Cerebellar nuclear complex (tissue), 1 donor: ENCODE data around the gene MAPK8IP3.

Source experiments
- DNase-seq, 2 experiments: peaks; one replicate each; lab custom pipeline; 2025; lab: John Stamatoyannopoulos, UW

Gene MAPK8IP3

DNA sequence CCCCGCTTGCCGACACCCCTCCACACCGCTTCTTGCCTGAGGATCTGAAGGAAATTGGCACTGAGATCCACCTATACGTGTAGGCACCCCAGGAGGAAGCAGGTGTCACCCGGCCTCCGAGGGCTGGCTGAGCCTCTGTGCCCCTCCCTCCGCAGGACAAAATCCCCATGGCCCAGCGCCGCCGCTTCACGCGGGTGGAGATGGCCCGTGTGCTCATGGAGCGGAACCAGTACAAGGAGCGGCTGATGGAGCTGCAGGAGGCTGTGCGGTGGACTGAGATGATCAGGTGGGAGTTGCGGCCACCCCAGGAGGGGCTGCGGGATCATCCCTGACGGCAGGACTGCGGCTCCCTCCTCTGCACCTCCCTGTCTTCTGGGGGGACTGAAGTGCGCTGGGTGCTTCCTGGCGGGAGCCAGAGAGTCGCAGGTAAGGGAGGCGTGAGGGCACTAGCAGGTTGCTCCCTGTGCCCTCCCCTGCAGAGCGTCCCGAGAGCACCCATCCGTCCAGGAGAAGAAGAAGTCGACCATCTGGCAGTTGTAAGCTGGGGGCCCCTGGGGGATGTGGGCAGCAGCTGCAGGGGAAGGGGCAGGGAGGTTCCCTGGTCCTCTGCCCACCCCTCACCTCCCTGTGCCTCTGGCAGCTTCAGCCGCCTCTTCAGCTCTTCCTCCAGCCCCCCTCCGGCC, 56.3 kb downstream of the MAPK8IP3 start:
- DNase-seq: no peak

DNA sequence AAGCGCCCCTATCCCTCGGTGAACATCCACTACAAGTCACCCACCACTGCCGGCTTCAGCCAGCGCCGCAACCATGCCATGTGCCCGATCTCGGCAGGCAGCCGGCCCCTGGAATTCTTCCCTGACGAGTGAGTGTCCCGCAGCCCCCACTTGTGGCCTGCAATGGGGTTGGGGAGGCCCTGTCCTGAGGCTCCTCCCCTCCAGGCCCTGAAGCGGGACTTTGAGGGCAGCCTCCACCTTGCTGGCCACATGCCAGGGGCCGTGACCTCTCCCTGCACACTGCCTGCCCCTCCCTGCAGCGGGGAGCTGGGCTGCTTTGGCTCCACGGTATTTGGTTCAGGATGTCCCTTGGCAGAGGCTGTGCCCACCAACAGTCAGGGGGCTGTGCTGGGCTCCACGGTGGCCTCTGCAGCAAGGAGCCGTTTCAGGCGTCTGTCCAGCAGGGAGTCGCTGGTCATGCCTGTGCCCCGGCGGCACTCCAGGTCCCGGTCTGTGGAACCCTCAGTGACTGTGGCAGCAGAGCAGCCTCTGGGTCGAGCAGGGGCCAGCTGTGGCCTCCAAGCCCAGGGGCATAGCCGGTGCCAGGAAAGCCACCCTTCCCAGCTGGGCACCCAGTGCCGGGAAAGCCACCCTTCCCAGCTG, 57.0 kb downstream of the MAPK8IP3 start:
- no peak for DNase-seq

DNA sequence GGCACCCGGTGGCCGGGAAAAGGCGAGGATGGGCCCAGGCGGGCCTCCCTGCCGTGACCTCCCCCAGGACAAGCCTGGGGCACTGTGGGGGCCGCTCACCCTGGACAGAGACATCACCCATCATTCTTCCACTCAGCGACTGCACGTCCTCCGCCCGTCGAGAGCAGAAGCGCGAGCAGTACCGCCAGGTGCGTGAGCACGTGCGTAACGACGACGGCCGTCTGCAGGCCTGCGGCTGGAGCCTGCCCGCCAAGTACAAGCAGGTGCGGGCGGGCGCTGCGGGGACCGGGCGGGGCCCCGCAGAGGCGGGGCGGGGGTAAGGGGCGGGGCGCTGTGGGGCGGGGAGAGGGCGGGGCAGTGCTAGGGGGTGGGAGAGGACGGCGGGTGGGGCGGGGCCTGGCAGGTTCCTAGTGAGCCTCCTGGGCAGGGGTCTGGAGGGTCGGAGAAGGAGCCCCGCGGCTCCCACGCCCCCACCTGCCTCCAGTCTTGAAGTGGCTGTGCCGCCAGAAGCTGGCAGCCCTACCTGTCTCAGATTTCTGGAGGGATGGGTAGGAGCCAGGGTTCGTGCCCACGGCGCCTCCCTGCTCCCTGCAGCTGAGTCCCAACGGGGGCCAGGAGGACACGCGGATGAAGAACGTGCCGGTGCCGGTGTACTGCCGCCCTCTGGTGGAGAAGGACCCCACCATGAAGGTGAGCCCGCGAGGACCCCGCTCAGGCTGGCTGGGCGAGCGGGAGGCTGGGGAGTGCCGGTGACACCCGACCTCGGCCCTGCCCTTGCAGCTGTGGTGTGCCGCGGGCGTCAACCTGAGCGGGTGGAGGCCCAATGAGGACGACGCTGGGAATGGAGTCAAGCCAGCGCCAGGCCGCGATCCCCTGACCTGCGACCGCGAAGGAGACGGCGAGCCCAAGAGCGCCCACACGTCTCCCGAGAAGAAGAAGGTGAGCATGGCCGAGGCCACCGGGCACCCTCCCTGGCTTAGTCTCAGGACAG, 57.8 kb downstream of the MAPK8IP3 start:
- no peak for DNase-seq

GRCh38 chr16:1764971-1765370, 59.0 kb downstream of the MAPK8IP3 start:
- DNase-seq: no peak

- DNase-seq: no peak
Measured at GRCh38 chr16:1765826-1766225, 59.8 kb downstream of the MAPK8IP3 start.

- DNase-seq: no peak
Measured at GRCh38 chr16:1766231-1766630, 60.2 kb downstream of the MAPK8IP3 start.

GRCh38 chr16:1766701-1767100, 60.7 kb downstream of the MAPK8IP3 start:
- no peak for DNase-seq

DNA sequence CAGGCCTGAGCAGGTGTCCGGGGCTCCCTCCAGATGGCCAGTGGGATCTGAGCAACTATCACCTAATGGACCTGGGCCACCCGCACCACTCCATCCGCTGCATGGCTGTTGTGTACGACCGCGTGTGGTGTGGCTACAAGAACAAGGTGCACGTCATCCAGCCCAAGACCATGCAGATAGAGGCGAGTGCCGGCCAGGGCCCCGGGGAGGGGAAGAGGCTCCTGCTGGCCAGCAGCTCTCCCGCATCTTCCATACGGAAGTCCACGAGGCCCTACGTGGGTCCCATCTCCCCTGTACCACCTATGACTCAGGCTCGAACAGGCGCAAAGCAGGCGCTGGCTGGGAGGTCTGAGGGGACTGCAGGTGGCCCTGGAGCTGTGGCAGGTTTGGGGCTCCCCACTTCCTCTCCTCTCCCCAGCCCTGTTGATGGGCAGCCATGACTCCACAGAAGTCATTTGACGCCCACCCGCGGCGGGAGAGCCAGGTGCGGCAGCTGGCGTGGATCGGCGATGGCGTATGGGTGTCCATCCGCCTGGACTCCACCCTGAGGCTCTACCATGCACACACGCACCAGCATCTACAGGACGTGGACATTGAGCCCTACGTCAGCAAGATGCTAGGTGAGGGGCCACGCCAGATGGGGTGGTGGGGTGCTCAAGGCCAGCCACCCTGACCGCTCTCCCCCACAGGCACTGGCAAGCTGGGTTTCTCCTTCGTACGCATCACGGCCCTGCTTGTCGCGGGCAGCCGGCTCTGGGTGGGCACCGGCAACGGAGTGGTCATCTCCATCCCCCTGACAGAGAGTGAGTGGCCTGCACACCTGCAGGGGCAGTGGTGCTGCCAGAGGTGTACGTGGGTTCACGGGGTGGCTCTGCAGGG, 61.4 kb downstream of the MAPK8IP3 start:
- no peak for DNase-seq

- no peak for DNase-seq
Measured at GRCh38 chr16:1768061-1768766, 62.2 kb downstream of the MAPK8IP3 start.

GRCh38 chr16:1768767-1769401, 62.9 kb downstream of the MAPK8IP3 start:
- DNase-seq: no peak

DNA sequence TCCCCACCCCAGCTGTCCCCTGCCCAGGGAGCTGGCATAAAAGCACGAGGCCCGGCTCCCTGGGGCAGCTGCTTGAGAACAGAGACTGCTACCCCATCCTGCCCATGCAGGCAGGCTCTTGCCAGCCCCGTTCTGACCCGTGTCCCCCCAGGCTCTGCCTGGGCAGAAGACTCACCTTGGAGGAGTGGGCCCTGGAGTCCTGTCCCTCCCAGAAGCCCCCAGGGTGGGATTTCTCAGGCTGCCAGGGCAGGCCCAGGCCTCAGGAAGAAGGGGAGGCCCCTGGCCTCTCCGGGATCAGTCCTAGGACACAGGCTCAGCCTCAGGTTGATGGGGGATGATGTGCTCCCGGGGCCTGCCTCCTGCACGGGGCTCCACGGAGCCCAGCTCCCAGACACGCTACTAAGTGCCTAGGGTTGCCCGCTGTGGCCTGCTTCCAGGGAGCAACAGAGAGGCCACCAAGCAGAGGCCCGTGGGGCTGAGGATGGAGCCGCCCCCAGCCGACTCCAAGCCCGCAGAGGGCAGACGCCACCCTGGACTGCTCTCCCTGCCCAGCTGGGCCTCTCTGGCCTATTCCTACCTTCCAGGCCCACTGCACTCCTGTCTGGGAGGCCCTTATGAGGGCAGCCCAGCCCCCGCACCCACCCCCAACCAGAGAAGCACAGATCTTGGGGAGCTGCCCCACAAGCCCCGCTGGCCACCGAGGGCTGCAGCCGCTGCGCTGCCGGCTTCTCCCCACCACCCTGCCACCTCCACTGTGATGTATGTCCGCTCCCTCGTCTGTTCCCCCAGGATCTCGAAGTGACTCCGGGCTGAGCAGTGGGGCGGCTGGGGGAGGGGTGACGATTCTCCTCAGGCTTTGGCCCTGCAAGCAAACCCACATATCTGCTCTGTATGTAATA, 63.7 kb downstream of the MAPK8IP3 start:
- DNase-seq: no peak

DNA sequence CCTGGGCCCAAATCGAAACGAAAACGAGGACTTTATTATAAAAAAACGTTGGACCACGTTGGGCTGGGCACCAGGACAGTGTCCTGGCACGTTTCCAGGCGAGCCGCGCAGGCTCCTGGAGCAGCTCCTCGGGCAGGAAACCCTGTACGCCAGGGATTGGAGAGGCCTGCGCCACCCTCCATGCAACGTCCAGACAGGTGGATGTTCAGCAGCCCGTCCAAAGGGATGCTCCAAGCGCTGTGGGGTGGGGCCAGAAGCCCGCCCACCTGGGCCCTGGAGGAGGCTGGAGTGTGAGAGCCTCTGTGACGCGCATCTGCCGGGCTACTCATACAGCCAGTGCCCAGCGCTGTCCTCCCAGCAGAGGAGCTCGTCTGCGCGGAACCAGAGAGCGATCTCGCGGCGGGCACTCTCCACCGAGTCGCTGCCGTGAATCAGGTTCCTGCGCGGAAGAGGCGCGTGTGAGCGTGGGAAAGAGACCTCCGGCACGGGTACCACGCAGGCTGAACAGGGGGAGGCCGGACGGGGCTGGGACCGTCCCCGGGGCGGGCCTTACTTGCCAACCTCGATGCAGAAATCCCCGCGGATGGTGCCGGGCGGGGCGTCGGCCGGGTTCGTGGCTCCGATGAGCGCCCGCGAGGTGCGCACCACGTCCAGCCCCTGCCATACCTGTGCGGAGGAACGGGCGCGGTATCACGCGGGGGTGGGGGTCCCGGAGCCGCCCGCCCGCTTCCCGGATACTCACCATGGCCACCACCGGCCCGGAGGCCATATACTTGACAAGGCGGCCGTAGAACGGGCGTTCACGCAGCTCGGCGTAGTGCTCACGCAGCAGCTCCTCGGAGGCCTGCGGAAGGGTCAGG, 64.6 kb downstream of the MAPK8IP3 start:
- no peak for DNase-seq

GRCh38 chr16:1771188-1771863, 65.3 kb downstream of the MAPK8IP3 start, which contains the start of gene NME3:
TSS of gene NME3 (minus strand) at chr16:1771543. CDS start at chr16:1771534, 9 bp downstream.
- no peak for DNase-seq

DNA sequence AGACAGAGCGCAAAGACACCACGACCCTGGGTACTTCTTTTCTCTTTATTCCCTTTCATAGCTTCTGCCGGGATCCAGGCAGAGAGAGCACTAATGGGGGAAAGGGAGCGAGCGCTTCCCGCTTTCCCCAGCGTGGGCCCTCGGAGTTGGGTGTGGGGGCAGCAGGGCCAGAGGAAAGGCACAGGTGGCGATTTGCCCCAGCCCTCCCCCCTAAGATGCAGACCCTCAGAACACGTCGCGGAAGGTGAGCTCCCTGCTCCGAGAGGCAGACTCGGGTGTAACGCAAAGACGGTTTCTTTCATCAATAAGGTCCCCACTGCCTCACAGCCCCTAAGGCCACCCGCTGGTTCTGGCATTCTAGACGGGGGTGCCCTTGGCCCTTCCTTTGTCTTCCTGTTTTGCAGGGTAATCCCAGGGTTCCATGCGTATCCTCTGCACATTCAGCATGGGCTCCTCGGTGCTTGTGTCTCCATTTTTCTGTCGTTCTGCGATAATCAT, 65.9 kb downstream of the MAPK8IP3 start:
- DNase-seq: no peak

DNA sequence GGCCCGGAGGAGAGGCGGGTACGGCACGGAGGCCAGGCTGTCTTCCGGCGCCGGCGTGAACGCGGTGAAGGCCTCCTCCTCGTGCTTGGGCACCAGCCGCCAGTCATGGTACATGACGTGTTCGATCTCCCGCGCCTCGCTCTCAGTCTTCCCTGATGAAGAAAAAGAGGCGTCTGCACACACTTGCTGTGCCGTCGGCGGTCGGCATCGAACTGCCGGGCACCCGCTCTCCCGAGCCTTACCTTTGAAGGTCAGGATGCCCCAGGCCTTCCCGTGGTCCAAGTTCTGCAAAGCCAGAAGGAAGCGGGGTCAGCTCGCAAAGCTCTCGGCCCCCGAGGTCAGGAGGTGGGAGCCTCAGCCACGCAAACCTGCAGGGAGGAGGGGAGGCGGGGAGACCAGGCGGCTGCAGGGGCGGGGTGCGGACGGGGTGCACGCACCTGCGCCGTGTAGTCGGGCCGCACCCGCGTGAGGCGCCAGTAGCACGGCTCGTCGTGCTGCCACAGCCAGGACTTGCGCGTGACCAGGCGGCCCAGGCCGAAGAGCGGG, 66.4 kb downstream of the MAPK8IP3 start, which contains the start of gene EME2:
Gene EME2 (plus strand): TSS at position 449 of the 546 bp plus-strand sequence. CDS start 418 bp downstream, outside the sequence.
- no peak for DNase-seq

DNA sequence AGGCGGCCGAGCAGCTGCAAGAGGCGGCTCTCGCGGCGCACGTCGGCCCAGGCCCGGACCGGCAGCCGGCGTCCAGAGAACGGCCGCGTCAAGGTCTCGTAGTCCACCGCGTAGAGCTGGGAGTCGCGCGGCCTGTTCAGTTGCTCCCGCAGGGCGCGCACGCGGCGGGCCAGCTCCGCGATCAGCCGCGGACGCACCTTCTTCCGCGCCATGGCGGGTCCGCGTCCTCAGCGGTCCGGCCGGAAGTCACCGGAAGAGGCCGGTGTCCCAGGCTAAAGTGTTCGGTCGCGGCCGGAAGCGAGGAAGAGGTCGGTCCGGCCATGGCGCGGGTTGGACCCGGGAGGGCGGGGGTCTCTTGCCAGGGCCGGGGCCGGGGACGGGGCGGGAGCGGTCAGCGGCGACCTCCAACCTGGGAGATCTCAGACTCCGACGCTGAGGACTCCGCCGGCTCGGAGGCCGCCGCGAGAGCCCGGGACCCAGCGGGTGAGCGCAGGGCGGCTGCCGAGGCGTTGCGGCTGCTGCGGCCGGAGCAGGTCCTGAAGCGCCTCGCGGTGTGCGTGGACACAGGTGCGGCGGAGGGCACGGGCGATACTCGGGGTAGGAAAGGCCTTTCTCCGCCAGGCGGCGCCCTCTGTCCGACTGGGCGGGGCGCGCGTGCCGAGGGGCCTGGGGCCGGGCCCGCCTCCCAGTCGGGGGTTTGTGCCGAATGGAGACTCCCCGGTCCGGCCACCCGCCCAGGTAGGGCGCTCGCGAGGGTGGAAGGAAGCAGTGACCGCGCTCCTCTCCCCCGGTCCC, 67.1 kb downstream of the MAPK8IP3 start, which contains the start of gene MRPS34:
Gene MRPS34 (minus strand): TSS at position 227 of the 795 bp plus-strand sequence. CDS start 15 bp downstream, at position 212.
- DNase-seq: no peak
